NT2/D1 (cell line): ENCODE results near the gene DCTN3.

Experiments used
- SUZ12 ChIP-seq: IDR thresholded peaks from 2 replicates; pipeline ENCODE4 v1.6.1; 2011; ENCODE audit not compliant: insufficient read length, insufficient read depth; ENCODE audit errors: extremely low read depth
- ZNF274 ChIP-seq: IDR thresholded peaks from 2 replicates; pipeline ENCODE4 v1.6.1; 2011; ENCODE audit warnings: mild to moderate bottlenecking, low read depth, low read length

DNA sequence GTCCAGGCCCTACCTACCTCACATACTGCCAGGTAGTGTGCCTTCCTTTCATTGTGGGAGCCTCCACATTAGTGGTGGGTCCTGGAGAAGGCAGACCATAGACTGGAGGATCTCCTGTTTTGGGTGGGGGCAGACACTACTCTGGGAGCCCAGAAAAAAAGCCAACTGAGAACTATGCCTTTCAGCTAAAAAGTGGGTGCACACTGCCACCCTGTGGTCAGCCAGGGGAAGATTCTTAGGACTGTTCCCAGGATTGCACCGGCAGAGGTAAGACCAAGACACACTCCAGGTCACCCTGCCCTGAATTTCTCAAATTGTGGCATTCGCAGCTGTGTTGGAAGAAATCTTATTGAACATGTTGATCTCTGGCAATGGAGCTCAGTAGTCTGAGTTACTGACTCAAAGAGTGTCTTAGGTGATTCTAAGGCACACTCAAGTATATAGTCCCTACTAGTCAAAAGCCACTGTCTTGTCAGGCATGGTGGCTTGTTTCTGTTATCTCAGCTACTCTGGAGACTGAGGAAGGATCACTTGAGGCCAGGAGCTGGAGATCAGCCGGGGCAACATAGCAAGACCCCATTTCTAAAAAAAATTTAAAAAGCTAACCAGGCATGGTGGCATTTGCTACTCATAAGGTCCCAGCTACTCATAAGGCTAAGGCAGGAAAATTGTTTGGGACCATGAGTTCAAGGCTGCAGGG lies 13.7 kb upstream of the DCTN3 start:
- no peak for TF ChIP-seq ZNF274
- no peak for TF ChIP-seq SUZ12
